Measurements from ENCODE around the gene NCOR2.

DNA sequence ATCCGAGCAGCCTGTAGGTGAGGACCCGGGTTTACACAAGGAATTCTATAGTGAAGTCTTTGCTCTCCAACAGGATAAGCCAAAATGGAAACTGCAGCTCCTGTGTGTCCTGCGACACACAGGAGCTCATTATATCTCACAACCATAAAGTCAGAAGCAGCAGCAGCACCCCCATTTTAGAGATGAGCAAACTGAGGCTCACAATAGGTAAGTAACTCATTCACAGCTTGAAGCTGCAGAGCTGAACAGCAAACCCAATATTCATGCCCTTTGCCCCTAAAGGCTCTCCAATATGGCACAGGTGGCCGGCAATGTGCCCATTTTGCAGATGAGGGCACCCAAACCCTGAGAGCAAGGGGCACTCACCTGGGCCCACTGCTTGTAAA, 4.6 kb downstream of the NCOR2 start:
- no peak for TF ChIP-seq EP300 (IDR thresholded peaks at IDR 0.05)
- no peak for TF ChIP-seq POLR2A (IDR thresholded peaks at IDR 0.05)
